Measurements from ENCODE around the gene EXOC1.
A peak's percentile ranks its signal among the peaks of the same experiment; 100 is the strongest.
"Not testable (repeated sequence)": the region's sequence is repeated elsewhere in the genome, so short reads cannot be mapped to it uniquely, and the experiment has no call there.

The EXOC1 gene

DNA sequence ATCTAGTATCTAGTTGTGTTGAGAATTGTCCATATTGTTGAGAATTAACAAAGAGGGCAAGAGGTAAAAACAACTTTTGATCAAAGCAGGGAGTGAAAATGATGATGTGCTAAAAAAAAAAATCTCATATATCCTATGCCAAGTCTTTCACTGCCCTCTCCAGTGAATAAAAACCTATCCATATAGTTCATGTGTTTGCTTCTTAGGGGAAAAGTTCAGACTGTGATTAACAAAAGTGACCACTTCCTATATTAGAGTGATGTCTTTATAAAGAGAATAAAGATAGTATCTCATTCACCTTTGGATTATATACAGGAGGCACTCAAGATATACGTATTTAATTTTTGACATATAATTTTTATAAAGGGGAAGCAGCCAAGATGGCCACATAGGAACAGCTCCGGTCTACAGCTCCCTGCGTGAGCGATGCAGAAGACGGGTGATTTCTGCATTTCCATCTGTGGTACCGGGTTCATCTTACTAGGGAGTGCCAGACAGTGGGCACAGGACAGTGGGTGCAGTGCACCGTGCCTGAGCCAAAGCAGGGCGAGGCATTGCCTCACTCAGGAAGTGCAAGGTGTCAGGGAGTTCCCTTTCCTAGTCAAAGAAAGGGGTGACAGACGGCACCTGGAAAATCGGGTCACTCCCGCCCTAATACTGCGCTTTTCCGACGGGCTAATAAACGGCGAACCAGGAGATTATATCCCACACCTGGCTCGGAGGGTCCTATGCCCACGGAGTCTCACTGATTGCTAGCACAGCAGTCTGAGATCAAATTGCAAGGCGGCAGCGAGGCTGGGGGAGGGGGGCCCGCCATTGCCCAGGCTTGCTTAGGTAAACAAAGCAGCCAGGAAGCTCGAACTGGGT is 11.8 kb upstream of the EXOC1 start:
- intact Hi-C loops (cut with DNase I); DNase-seq: not testable (repeated sequence)

DNA sequence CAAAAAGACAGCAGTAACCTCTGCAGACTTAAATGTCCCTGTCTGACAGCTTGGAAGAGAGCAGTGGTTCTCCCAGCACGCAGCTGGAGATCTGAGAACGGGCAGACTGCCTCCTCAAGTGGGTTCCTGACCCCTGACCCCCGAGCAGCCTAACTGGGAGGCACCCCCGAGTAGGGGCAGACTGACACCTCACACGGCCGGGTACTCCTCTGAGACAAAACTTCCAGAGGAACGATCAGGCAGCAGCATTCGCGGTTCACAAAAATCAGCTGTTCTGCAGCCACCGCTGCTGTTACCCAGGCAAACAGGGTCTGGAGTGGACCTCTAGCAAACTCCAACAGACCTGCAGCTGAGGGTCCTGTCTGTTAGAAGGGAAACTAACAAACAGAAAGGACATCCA is 11.1 kb upstream of the EXOC1 start:
- intact Hi-C loops (cut with DNase I); DNase-seq: not testable (repeated sequence)

DNA sequence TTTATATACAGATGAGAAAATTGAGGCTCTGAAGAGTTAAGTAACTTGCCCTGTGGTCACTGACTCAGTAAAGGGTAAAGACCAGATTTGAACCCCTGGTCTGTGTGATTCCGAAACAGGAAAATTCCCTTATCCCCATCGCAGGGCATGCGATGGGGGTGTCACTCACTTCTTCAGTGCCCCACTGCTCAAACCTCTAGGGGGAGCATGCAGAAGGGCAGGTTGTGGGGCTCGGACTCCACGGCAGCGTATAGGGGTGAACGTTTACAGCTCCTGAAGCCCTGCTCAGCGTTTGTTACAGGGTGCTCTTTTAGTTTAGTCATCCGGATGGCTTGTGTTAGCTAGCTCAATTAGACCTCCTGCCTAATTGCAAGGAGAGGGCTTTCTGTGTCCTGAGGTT is 3.7 kb upstream of the EXOC1 start:
- intact Hi-C loops (cut with DNase I) = no loop called here
- DNase-seq = no peak

GRCh38 chr4:55851885-55852284 is 1.6 kb upstream of the EXOC1 start:
- intact Hi-C loops (cut with DNase I) = no loop called here
- DNase-seq = no peak

DNA sequence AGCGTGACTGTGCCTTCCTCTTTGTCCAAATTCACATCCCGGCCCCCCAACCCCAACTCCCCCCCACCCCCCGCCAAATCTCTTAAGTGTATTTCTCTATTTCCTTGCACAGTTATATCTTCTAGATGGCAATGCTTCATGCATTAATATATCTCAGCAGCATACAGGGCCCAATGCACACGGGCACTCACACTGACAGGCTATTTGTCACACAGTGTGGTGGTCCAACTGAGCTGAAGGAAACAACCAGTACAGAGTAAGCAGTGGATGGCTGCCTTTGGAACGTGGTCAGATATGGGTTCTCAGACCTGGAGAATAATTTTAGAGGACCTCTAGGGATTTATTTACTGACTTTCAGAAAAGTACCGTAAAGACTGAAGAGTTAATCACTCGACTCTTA is 681 bp downstream of the EXOC1 start:
- peak in 1 of 42 donors; percentile 4 for DNase-seq
- intact Hi-C loops (cut with DNase I) = no loop called here

DNA sequence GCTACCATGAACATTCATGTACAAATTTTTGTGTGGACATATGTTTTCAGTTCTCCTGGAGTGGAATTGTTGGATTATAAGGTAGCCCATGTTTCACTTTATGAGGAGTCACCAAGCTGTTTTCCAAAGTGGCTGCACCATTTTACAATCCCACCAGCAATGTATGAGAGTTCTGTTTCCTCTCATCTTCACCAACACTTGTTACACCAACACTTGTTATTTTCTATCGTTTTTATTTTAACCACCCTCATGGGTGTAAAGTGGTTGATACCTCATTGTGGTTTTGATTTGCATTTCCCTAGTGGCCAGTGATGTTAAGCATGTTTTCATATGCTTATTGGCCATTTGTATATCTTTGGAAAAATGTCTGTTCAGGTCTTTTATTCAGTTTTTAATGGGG is 4.1 kb downstream of the EXOC1 start:
- intact Hi-C loops (cut with DNase I) = no loop called here
- DNase-seq = no peak

GRCh38 chr4:55859711-55860110 is 6.3 kb downstream of the EXOC1 start:
- DNase-seq = no peak
- intact Hi-C loops (cut with DNase I) = no loop called here

- DNase-seq = no peak
- intact Hi-C loops (cut with DNase I) = no loop called here
These were observed 11.3 kb downstream of the EXOC1 start for GRCh38 chr4:55864577-55865223.

- DNase-seq = no peak
These were observed 11.9 kb downstream of the EXOC1 start for GRCh38 chr4:55865228-55865806.

GRCh38 chr4:55866290-55866907 is 13.0 kb downstream of the EXOC1 start:
- intact Hi-C loops (cut with DNase I) = no loop called here
- no peak for DNase-seq

More at GRCh38 chr4:55865228-55865806, 11.9 kb downstream of the EXOC1 start:
- intact Hi-C loops (cut with DNase I) = no loop called here

DNA sequence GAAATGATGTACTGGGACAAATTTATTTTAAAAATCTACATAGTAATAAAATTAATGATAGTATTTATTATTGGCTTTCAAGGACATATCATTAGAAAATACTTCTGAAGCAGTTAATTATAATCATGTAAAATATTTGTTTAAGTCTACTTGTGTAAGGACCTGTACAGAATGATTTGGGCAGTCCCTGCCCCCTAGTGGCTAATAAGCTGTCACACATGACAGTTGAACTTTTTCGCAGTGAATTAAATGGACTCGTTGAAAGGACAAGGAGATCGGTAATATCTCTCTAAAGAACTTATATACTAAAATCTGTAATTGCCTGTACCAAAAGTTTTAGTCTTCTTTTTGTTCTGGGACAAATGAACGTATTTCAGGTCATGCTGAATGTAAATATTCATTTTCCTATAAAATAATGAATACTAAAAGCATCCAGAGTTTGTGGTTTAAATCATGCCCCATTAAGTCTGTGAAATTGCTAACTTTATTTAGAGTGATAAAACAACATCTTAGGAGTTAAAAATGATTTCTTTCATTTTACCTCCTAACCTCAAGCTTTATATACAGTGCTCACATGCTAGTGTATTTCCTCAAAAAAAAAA is 13.6 kb downstream of the EXOC1 start:
- intact Hi-C loops (cut with DNase I) = no loop called here
- peak in 10 of 42 donors; percentile 6 to 56 (median 18) for DNase-seq

- intact Hi-C loops (cut with DNase I) = no loop called here
- no peak for DNase-seq
These were observed 15.2 kb downstream of the EXOC1 start for GRCh38 chr4:55868581-55869090.

- intact Hi-C loops (cut with DNase I) = no loop called here
- DNase-seq = no peak
These were observed 17.9 kb downstream of the EXOC1 start for GRCh38 chr4:55871299-55871800.

GRCh38 chr4:55874831-55875230 is 21.4 kb downstream of the EXOC1 start:
- DNase-seq = no peak
- intact Hi-C loops (cut with DNase I) = no loop called here

GRCh38 chr4:55876387-55876786 is 22.9 kb downstream of the EXOC1 start:
- DNase-seq = no peak
- intact Hi-C loops (cut with DNase I) = no loop called here

DNA sequence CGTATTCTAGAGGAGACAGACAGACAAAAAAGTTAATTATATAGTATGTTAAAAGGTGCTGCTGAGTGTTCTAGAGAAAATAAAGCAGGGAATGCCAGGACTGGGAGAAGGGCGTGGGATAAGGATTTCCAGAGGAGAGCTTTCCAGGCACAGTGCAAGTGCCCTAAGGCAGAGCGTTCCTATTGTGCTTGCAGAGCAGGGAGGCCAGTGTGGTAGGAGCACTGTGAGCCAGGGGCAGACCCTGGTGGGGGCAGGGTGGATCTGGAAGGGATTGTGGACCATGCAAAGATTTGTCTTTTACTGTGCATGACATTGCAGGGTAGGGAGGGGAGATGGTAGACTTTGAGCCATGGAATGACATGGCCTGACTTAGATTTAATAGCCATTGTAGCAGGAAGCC is 25.8 kb downstream of the EXOC1 start:
- intact Hi-C loops (cut with DNase I) = no loop called here
- DNase-seq = no peak

DNA sequence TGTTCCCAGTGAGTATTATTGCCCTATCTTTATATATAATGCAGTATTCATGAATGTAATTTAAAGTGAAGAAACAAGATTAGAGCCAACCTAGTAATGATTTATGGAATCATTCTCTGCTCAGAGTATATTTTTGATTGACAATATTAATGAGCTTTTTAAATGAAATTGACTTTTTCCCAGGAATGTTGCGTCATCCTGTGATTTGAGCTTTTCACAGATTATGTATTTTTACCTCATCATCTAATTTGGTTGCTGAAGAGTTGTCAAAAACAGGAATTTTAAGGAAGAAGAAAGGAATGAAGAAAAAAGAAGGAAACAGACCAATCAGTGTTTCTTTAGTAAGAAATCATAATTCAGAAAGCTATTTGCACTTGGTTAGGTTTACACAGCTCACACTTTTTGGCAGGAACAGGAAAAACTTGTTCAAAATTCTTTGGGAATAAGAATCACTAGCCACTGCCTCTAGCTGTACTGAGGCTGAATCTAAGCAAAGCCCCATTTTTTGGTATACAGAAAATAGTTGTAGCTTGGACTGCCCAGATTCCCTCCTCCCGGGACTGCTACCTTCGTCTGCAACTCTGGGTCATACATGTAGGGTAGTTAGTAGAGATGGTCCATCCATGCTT is 27.3 kb downstream of the EXOC1 start:
- intact Hi-C loops (cut with DNase I) = no loop called here
- DNase-seq = no peak

GRCh38 chr4:55884093-55884850 is 30.8 kb downstream of the EXOC1 start:
- DNase-seq = no peak
- intact Hi-C loops (cut with DNase I) = no loop called here
